HCT116 (cell line): ENCODE results near the gene ASAP2.

ENCODE experiments used
- CBX3 ChIP-seq: IDR thresholded peaks from 2 replicates; pipeline ENCODE4 v1.6.1; 2012; ENCODE audit warnings: low read depth
- CTCF ChIP-seq, 3 experiments: fragments of 200-600 bp in 1 of 3; sonication (generic) in 1 of 3; IDR thresholded peaks in 2 of 3; conservative IDR thresholded peaks in 1 of 3; 2 replicates each; pipeline ENCODE4 v1.5.1; 2012 to 2017; ENCODE audit warnings: low read depth in 2 of 3, low read length in 2 of 3, antibody characterized with exemption in 1 of 3, borderline replicate concordance in 1 of 3, control low read depth in 1 of 3, mild to moderate bottlenecking in 1 of 3, mixed read lengths in 1 of 3, mixed run types in 1 of 3, moderate library complexity in 1 of 3; ENCODE audit not compliant: insufficient read depth in 1 of 3
- EZH2 ChIP-seq: fragments of 200-600 bp; sonication (generic); IDR thresholded peaks from 2 replicates; pipeline ENCODE4 v1.6.1; 2017; ENCODE audit warnings: antibody characterized with exemption, mixed run types
- MAX ChIP-seq: IDR thresholded peaks from 2 replicates; pipeline ENCODE4 v1.6.1; 2012
- POLR2A ChIP-seq: IDR thresholded peaks from 2 replicates; pipeline ENCODE4 v1.7.0; 2011; ENCODE audit warnings: borderline replicate concordance; ENCODE audit not compliant: insufficient read depth, insufficient read length; ENCODE audit errors: extremely low read depth
- RAD21 ChIP-seq: IDR thresholded peaks from 2 replicates; pipeline ENCODE4 v1.6.1; 2012; ENCODE audit warnings: low read depth, mild to moderate bottlenecking
- REST ChIP-seq: IDR thresholded peaks from 2 replicates; pipeline ENCODE4 v1.6.1; 2012; ENCODE audit warnings: low read depth
- YY1 ChIP-seq: IDR thresholded peaks from 2 replicates; pipeline ENCODE4 v1.6.1; 2011; ENCODE audit warnings: low read length, low read depth, moderate library complexity, mild to moderate bottlenecking; ENCODE audit not compliant: insufficient replicate concordance; ENCODE audit errors: extremely low read depth
- ZFX ChIP-seq: fragments of 450-650 bp; IDR thresholded peaks from 2 replicates; pipeline ENCODE4 v1.6.1; 2017

GRCh38 chr2:9379391-9379755, 172.8 kb downstream of the ASAP2 start:
- TF ChIP-seq REST, result no peak
- no peak for TF ChIP-seq CTCF (IDR thresholded peaks at IDR 0.05 in 2 of 3, conservative IDR thresholded peaks at IDR 0.05 in 1 of 3; ENCODE audit: borderline replicate concordance in 1 of 3, insufficient read depth in 1 of 3, low read depth in 2 of 3, low read length in 2 of 3)
- TF ChIP-seq EZH2, result no peak
- no peak for TF ChIP-seq POLR2A
- no peak for TF ChIP-seq RAD21
- TF ChIP-seq YY1, result no peak
- TF ChIP-seq CBX3, result no peak
- no peak for TF ChIP-seq ZFX
- no peak for TF ChIP-seq MAX
